Measurements from ENCODE around the gene HSF2BP.
"Not testable (repeated sequence)": the region's sequence is repeated elsewhere in the genome, so short reads cannot be mapped to it uniquely, and the experiment has no call there.

HSF2BP gene

DNA sequence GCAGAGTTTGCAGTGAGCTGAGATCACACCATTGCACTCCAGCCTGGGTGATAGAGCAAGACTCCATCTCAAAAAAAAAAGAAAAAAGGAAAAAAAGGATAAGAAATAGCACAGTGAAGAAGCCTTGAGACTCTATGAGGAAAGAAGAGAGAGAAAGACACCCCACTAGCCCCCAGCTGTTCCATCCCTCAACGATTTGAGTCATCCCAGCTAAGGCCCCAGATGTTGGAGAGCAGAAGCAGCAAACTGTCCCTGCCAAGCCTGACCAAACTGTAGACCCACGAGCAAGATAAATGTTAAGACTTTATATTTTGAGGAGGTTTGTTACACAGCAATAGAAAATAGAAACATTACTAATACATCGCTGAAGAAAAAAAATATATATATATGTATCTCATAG, 42.4 kb downstream of the HSF2BP start:
- DNase-seq: not testable (repeated sequence)

- no peak for DNase-seq
Measured at GRCh38 chr21:43614839-43615238, 44.4 kb downstream of the HSF2BP start.

DNA sequence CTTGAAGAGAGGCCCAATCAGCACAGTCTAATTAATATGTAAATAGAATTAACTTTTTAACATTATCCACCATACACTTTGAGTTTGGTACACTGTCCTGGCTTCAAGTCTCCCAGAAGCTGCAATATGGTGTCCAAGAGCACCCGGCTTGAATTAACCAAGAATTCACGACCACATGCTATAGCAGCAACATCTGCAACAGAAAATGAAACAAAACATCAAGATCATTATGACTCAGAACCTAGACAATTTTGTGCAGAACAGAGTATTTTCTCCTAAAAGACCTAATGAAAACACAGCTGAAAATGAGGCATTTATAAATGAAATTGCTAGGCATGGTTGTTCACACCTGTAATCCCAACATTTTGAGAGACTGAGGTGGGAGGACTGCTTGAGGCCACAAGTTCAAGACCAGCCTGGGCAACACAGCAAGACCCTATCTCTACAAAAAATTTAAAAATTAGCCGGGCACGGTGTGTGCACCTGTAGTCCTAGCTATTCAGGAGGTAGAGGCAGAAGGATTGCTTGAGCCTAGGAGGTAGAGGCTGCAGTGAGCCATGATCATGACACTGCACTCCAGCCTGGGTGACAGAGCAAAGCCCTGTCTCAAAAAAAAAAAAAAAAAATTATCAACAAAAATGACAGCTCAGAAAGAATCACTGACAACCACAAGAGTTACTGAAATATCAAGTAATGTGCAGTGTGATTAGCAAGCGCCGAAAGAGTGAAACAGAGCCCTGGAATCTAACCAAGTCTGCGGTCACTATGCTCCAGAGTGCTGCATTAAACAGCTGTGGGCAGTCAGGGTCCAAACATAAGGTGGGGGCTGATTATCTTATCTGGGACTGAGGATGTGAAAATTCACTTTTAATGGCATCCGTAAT, 45.3 kb downstream of the HSF2BP start:
- DNase-seq: no peak

DNA sequence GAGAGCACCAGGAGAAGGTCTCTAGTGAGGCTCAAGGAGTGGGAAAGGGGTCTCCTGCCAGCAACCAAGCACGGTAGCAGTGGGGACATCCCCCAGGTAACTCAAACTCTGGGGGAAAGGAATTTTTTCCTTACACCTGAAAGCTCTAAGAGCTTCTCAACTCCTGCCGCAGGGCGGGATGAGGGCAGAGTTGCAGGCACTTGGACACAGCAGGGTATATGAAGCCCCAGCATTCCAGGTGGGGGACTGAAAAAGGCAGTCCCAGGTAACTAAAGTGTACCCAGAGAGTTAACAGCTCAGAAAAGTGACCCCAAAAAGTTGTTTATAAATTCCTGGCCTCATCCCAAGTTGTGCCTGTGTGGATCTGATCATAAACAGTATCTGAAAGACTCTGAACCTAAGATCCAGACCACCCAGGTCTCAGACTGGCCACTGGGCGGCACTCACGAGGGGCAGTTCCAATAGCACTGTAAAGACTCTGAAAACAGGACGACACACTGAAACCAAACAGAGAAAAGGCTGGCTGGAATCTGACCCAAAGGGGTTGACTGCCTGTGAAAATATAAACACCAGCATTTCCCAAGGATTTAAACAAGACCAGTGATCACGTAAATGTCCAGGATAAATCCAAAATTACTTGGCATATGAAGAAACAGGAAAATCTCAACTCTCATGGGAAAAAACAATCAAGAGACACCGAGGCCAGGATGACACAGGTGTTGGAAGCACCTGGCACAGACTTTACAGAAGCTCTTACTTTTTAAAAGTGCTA, 47.5 kb downstream of the HSF2BP start:
- DNase-seq: peak; percentile 6 to 12

DNA sequence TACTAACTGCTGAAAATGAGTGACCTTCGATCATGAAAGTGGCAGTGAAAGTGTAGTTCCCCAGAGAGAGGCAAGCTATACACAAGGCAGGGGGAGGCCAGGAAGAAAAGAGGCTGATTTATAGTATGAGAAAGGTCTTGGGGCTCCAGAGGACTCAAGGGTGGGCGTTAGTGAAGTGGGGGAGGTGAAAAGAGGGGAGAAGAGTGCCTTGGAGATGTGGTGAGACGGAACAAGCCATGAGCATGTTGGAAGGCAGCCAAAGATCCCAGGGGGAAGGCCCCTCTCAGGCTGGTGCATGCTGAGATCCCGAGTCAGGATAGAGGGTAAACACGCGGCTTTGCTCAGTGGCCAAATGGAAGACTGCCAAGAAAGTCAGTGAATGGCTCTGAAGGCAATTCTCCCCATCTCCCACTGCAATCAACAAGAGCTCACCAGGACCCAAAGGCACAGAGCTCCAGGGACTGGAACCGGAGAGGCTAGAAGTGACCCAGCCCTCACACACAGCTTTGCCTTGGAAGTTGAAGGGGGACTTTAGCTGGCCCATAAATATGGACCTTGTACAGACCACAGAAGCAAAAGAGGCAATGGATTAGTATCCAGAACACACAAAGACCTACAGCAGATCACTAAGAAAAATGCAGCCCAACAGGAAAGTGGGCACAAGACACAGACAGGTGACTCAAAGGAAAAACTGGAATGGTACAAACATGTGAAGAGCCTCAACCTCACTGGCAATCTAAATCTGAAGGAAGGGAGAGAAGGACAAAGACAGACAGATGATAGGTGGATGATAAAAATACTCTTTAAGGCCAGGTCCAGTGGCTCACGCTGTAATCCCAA, 49.6 kb downstream of the HSF2BP start:
- no peak for DNase-seq

DNA sequence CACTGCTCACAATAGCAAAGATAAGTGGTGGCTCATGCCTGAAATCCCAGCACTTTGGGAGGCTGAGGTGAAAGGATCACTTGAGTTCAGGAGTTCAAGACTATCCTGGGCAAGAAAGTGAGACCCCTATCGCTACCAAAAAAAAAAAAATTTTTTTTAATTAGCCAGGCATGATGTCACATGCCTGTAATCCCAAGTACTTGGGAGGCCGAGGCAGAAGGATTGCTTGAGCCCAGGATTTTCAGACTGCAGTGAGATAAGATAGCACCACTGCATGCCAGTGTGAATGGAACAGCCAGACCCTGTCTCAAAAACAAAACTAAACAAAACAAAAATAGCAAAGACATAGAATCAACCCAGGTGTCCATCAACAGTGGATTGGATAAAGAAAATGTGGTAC, 50.6 kb downstream of the HSF2BP start:
- no peak for DNase-seq

- no peak for DNase-seq
Measured at GRCh38 chr21:43608225-43608624, 51.1 kb downstream of the HSF2BP start.

DNA sequence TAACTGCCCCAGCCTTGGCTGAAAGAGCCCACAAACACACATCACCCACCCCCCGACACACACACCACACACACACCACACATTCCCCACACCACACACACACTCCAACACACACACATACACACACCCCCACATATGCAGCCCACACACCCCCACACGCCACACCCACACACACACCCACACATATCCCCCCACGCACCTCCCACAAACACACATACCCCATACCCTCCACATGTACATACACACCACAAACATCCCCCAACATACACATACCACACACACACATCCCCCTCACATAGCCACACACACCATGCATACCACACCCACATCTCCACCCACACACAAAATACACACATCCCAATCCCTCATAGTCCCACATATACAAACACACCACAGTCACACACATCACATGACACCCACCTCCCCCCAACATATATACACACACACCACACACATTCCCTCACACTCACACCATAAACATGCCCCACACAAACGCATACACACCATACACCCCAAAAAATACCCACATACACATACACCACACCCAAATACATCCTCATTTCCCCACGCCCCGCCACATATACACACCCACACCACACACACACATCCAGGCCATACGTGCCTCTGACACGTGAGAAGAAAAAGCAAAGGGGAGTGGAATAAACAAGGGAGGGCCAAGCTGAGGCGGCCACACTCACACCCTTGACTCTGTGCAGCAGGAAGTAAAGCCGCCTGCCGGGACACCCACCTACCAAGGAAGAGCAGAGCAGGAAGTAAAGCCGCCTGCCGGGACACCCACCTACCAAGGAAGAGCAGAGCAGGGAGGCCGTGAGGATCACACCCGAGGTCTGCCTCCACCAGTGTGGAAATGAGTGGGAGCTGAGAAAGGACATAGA, 53.7 kb downstream of the HSF2BP start:
- DNase-seq: no peak

DNA sequence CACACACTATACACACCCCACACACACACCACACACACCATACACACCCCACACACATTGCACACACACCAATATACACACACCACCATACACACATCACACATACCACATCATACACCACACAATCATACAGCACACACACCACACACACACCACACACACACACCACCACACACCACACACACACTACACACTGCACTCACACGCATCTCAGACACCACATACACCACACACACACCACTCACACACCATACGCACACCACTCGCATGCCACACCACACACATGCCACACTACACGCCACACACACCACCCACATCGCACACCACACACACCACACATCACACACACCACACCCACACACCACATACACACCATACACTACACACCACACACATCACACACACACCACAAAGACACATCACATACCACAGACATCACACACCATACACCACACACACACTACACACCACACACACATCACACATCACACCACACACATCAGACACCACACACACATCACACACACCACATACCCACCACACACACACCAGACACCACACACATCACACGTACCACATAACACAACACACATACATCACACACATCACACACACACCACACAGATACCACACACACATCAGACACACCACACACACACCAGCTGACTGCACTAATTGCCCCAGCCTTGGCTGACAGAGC, 54.6 kb downstream of the HSF2BP start:
- no peak for DNase-seq

- DNase-seq: no peak
Measured at GRCh38 chr21:43603641-43604504, 55.4 kb downstream of the HSF2BP start.

GRCh38 chr21:43603233-43603626, 56.1 kb downstream of the HSF2BP start:
- DNase-seq: peak in 1 of 2 donors; percentile 9

- no peak for DNase-seq
Measured at GRCh38 chr21:43602266-43603232, 56.7 kb downstream of the HSF2BP start.

DNA sequence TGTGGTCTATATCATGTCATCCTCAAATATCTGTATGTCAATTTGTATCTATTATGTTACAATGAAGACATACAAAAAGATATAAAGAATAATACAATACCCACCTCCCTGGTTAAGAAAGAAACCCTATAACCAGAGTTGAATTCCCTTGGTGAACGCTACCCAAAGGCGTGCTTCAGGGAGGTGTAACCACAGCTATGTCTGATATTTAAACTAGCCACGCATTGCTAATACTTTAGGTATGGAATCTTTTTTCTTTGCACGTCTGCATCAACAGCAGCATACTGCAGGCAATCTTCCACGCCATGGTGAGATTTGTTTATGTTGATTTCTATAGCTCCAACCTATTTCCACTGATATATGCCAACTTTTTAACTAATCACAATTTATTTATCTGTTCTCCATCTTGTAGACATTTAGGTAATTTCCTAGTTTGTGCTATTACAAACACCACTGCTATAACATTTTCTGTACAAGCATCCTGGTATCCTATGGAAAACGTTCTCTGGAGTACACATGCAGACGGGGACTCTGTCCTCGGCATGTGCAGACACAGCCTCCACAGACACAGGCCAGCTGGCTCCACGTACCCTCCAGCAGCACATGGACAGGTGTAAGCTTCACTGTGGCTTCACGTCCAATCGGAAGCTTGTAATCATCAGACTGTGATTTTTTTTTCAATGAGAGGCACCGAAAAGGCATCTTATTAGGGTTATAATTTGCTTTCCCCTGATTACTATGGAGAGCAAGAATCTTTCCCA, 58.5 kb downstream of the HSF2BP start:
- DNase-seq: no peak

DNA sequence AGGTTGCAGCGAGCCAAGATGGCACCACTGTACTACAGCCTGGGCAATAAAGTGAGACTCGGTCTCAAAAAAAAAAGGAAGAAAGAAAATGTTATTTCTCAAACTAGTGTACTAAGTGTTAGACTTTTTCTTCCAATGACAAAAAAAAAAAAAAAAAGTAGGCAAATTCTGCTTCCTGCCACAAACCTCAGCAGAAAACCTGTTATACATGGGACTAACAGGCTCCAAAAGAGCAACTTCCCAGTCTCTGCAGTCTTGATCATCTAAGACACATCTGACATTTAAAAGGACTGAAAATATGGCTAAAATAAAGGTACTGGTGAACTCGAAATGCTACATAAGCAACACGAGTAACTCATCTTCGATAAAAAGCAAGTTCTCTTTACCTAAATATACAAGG, 59.6 kb downstream of the HSF2BP start:
- no peak for DNase-seq

DNA sequence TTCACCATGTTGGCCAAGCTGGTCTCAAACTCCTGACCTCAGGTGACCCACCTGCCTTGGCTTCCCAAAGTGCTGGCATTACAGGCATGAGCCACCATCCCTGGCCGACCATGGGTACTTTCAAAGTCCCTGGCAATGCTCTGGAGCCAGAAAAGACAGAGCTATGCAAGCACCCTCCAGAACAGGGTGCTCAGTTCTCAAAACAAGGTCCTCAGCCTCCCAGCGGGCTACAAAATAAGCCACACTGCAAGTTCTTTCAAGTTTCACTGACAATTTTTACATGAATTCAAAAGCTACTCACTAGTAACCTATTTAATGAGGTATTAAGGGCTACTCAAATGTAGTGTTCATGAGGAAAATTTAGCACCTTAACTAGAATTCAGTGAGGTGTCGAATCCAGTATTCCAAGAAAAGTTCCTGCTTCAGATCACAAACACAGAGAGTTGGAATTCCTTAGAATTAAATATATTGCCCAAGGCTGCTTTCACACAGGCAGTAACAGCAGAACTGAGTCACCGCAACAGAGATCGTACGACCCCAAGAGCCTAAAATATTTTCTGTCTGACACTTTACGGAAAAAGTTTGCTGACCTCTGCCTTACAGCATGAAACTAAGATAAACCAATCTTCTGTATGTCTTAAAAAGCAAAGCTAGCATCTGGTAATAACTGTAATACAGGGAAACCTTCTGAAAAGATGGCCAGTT, 60.7 kb downstream of the HSF2BP start:
- no peak for DNase-seq

GRCh38 chr21:43597540-43598250, 61.6 kb downstream of the HSF2BP start:
- no peak for DNase-seq

DNA sequence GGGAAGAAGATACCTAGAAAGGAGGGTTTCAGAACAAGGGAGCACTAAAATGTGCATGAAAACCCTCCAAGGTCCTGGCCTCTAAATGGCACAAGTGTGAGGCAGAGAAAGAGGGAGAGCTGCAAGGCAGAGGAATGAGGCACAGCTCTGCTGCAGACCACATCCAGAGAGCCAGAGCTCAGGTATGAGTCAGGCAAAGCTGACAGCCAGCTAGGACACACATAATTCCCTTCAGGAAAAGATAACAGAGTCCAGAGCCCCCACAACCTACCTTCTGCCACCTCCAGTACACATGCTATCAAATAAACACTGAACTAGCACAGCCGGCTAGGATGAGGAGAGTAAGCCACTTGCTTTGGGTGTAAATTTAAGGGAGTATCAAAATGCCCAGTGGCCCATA, 62.2 kb downstream of the HSF2BP start:
- no peak for DNase-seq
